ENCODE measurements around the gene SUFU.

Gene SUFU

DNA sequence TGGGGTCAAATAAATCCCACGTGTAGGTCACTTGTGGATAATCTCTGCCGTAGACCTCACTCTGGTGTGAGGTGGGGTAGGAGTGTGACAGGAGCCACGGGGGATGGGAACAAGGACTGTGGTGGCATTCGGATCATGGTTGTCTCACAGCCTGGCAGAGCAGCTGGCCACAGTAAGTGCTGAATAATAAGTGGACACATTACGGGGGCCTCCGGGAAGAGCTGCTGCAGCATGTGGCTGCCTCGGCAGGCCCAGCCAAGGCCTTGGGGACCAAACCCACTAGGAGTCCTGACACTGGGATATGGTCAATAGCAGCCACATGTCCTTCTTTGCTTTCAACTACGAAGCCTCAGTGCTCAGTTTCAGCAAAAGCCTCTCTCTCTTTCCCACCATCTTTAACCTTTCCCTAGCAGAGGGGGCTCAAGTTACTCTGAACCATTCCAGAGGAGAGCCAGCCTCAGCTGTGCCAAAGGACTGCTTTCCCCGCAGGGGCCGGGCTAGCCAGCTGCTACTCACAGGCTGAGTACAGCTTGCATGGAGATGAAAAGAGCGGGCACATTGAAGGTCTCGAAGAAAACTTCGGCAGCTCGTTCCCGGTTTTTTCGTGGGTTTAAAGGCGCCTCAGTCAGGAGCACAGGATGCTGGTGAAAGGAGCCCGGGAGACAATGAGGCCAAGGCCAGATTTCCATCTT is 18.5 kb upstream of the SUFU start:
- Histone ChIP-seq H3K27me3 (ENCODE audit: control insufficient read depth, insufficient read depth, low read length) (no peaks in the 10 kb centered on the region), H3K4me1 (no peaks in the 10 kb centered on the region), H2AFZ (no peak overlapping the region), H3K4me2 (ENCODE audit: low read length) (no peak overlapping the region), H3K27ac (no peak overlapping the region), H3K9ac (no peak overlapping the region), H3K4me3 (ENCODE audit: low read depth, low read length) (no peak overlapping the region), H3K36me3 (ENCODE audit: control insufficient read depth, insufficient read depth, low read length) (no peaks in the 10 kb centered on the region), H3K79me2 (peaks cover 3% of the 10 kb centered on the region), H3K9me3 (ENCODE audit: control insufficient read depth, low read length) (no peaks in the 10 kb centered on the region)
- TF ChIP-seq, protein P1, sequence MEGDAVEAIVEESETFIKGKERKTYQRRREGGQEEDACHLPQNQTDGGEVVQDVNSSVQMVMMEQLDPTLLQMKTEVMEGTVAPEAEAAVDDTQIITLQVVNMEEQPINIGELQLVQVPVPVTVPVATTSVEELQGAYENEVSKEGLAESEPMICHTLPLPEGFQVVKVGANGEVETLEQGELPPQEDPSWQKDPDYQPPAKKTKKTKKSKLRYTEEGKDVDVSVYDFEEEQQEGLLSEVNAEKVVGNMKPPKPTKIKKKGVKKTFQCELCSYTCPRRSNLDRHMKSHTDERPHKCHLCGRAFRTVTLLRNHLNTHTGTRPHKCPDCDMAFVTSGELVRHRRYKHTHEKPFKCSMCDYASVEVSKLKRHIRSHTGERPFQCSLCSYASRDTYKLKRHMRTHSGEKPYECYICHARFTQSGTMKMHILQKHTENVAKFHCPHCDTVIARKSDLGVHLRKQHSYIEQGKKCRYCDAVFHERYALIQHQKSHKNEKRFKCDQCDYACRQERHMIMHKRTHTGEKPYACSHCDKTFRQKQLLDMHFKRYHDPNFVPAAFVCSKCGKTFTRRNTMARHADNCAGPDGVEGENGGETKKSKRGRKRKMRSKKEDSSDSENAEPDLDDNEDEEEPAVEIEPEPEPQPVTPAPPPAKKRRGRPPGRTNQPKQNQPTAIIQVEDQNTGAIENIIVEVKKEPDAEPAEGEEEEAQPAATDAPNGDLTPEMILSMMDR (IDR thresholded peaks at IDR 0.05), result no peak

DNA sequence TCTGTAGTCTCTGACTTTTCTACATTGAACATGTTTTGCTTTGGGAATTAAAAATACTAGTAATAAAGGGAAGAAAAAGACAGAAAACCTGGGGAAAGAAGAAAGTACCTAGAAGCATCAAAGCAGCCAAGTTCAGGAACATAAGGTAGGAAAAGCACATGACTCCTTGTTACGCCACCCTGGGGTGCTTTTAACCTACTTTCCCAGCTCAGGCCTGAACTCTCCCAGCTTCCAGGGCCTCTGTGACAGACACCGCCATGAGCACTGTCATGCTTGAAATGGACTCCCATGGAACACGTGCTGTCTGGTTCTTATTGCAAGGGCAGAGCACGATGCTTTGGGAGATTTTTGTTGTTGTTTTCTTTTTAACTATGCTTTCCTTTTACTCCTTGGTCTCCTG is 12.6 kb upstream of the SUFU start:
- TF ChIP-seq, protein P1 (IDR thresholded peaks at IDR 0.05), result no peak
- Histone ChIP-seq H3K4me2 (ENCODE audit: low read length) (no peak overlapping the region), H2AFZ (no peak overlapping the region), H3K9ac (no peak overlapping the region), H3K4me3 (ENCODE audit: low read depth, low read length) (no peak overlapping the region), H3K4me1 (no peaks in the 10 kb centered on the region), H3K9me3 (ENCODE audit: control insufficient read depth, low read length) (no peaks in the 10 kb centered on the region), H3K27me3 (ENCODE audit: control insufficient read depth, insufficient read depth, low read length) (no peaks in the 10 kb centered on the region), H3K79me2 (peaks cover 41% of the 10 kb centered on the region), H3K27ac (no peak overlapping the region), H3K36me3 (ENCODE audit: control insufficient read depth, insufficient read depth, low read length) (no peaks in the 10 kb centered on the region)

DNA sequence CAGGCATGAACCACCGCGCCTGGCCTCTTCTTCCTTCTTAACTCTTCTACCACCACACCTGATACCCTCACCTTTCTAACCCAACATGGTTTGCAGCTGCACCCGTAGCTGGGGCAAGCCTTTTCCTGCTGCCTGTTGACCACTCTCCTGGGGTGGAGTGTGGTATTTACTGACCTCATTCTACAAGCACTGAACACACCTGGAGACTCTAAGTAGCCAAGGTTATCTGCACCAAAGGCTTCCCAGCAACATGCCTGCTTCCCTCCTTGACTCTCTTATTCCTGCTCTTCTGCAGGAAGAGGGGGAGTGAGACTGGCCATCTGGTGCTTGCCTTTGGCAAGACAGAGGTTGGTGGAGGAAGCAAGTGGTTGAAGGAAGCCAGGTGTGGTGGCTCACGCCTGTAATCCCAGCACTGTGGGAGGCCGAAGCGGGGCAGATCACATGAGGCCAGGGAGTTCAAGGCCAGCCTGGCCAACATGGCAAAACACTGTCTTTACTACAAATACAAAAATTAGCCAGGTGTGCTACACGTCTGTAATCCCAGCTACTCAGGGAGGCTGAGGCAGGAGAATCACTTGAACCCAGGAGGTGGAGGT is 11.3 kb upstream of the SUFU start:
- H3K9ac ChIP-seq, result no peak overlapping the region
- TF ChIP-seq, protein P1 (IDR thresholded peaks at IDR 0.05), result no peak
- no peak overlapping the region for H3K4me3 ChIP-seq (ENCODE audit: low read depth, low read length)
- H3K9me3 ChIP-seq (ENCODE audit: control insufficient read depth, low read length), result no peaks in the 10 kb centered on the region
- no peaks in the 10 kb centered on the region for H3K36me3 ChIP-seq (ENCODE audit: control insufficient read depth, insufficient read depth, low read length)
- H3K27me3 ChIP-seq (ENCODE audit: control insufficient read depth, insufficient read depth, low read length), result no peaks in the 10 kb centered on the region
- H3K27ac ChIP-seq, result no peak overlapping the region
- H3K4me2 ChIP-seq (ENCODE audit: low read length), result no peak overlapping the region
- no peak overlapping the region for H2AFZ ChIP-seq
- no peaks in the 10 kb centered on the region for H3K4me1 ChIP-seq
- H3K79me2 ChIP-seq, result peaks cover 51% of the 10 kb centered on the region

DNA sequence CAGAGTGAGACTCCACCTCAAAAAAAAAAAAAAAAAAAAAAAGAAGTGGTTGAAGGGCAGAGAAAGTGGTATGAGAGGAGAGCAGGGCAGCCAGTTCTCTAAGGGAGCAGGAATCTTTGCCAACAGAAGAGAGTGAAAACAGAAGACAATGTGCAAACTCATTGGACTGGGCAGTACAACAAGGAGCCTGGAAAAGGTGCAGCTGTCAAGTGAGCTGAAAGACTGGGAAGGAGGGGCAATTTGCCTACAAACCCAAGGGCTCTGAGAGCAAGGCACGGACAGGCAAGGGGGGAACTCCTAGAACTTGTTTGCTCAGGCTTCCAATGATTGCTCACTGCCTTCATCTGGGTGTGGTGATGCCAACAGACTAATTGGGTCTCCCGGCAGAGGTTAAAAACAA is 10.8 kb upstream of the SUFU start:
- no peak overlapping the region for H3K27ac ChIP-seq
- H3K27me3 ChIP-seq (ENCODE audit: control insufficient read depth, insufficient read depth, low read length), result no peaks in the 10 kb centered on the region
- no peak overlapping the region for H3K9ac ChIP-seq
- H3K36me3 ChIP-seq (ENCODE audit: control insufficient read depth, insufficient read depth, low read length), result no peaks in the 10 kb centered on the region
- H3K4me2 ChIP-seq (ENCODE audit: low read length), result no peak overlapping the region
- TF ChIP-seq, protein P1 (IDR thresholded peaks at IDR 0.05), result no peak
- H3K4me1 ChIP-seq, result no peaks in the 10 kb centered on the region
- H2AFZ ChIP-seq, result no peak overlapping the region
- no peak overlapping the region for H3K4me3 ChIP-seq (ENCODE audit: low read depth, low read length)
- no peaks in the 10 kb centered on the region for H3K9me3 ChIP-seq (ENCODE audit: control insufficient read depth, low read length)
- peaks cover 51% of the 10 kb centered on the region for H3K79me2 ChIP-seq

DNA sequence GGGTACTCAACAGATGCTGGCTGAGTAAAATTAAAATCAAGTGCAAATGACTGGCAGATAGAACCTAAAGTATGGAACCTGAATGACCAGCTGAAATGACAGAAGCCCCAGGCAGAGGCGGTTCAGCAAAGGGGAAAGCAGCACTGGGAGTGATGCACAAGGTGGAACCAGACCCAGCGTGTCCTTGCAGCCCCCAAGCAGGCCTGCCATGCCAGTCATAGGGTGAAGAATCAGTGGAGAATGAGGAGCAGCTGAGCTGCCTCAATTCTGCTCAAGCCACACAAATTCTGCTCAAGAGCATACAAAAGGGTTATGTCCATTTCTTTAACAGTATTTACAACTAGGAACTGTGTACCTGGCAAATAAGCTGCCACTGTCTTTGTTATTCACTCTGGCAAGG is 10.0 kb upstream of the SUFU start:
- H3K9ac ChIP-seq, result no peak overlapping the region
- H3K4me1 ChIP-seq, result no peaks in the 10 kb centered on the region
- H3K4me2 ChIP-seq (ENCODE audit: low read length), result no peak overlapping the region
- no peak overlapping the region for H3K27ac ChIP-seq
- no peak overlapping the region for H2AFZ ChIP-seq
- H3K9me3 ChIP-seq (ENCODE audit: control insufficient read depth, low read length), result no peaks in the 10 kb centered on the region
- TF ChIP-seq, protein P1 (IDR thresholded peaks at IDR 0.05), result no peak
- H3K36me3 ChIP-seq (ENCODE audit: control insufficient read depth, insufficient read depth, low read length), result no peaks in the 10 kb centered on the region
- no peaks in the 10 kb centered on the region for H3K27me3 ChIP-seq (ENCODE audit: control insufficient read depth, insufficient read depth, low read length)
- peaks cover 52% of the 10 kb centered on the region for H3K79me2 ChIP-seq
- H3K4me3 ChIP-seq (ENCODE audit: low read depth, low read length), result no peak overlapping the region
